ENCODE results near the gene QRFP.

Gene QRFP

DNA sequence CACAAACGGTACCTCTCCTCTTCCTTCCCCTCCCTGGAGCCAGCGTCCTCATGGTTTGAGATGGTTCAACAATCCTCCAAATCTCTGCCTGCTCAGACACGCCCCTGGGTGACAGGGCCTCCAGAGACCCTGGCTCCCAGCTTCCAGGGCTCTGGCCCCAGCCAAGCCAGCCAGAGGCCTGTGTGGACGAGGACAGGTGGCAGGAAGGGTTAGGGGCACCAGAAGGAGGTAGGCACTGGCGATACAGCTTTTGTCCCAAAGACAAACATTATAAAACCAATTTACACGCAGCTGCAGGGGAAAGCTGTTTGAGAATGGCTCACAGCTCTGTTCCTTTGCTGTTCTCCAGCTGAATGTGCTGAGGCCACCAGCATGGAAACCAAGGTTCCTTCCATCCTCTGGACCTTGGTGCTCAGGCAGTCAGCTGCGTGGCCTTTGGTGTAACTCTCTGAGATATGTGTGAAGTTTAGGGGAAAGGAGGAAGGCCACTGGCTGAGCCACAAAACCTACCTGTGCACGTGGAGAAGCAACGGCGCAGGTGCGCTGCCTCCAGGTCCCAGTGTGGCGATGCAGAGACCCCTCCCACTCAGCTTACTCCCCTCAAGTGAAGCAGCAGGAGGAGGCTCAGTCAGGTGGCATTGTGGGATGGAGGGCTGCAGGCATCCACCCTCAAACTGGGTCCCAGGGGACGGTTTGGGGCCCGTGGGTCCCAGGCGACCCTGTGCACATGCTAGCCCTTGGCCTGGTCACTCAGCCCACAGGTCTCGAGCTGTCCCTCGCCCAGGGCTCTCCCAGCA lies 4.3 kb upstream of the QRFP start:
- no peak overlapping the region for H3K4me3 ChIP-seq (ENCODE audit: low read depth in 1 of 2, low read length in 2 of 2)
- H4K20me1 ChIP-seq (ENCODE audit: insufficient read depth, low read length): 0 out of 2 replicates have a peak, but pooled peaks cover under 1% of the 10 kb centered on the region
- ATAC-seq (ENCODE audit: insufficient read depth, low read depth) (no peak), DNase-seq (no peak)
- H3K4me1 ChIP-seq (ENCODE audit: insufficient read depth, low read length): no peaks in the 10 kb centered on the region
- no peak overlapping the region for H2AFZ ChIP-seq (ENCODE audit: low read depth, low read length)
- no peak overlapping the region for H3K4me2 ChIP-seq (ENCODE audit: insufficient read depth, low read length)
- TF ChIP-seq CTCF (IDR thresholded peaks at IDR 0.05; ENCODE audit: borderline replicate concordance, extremely low read depth, low read length, poor library complexity, severe bottlenecking) (no peak), EZH2 (IDR thresholded peaks at IDR 0.05; ENCODE audit: borderline replicate concordance, low read depth, low read length, severe bottlenecking) (no peak)
- no peaks in the 10 kb centered on the region for H3K27me3 ChIP-seq (ENCODE audit: insufficient read depth, low read length, poor library complexity)
- no peak overlapping the region for H3K9ac ChIP-seq (ENCODE audit: low read depth, low read length)
- no peaks in the 10 kb centered on the region for H3K36me3 ChIP-seq (ENCODE audit: insufficient read depth, low read length)
- no peaks in the 10 kb centered on the region for H3K9me3 ChIP-seq (ENCODE audit: insufficient read depth, low read length, severe bottlenecking)
- no peak overlapping the region for H3K27ac ChIP-seq (ENCODE audit: low read length)
- H3K79me2 ChIP-seq (ENCODE audit: insufficient read depth, low read length): no peaks in the 10 kb centered on the region

DNA sequence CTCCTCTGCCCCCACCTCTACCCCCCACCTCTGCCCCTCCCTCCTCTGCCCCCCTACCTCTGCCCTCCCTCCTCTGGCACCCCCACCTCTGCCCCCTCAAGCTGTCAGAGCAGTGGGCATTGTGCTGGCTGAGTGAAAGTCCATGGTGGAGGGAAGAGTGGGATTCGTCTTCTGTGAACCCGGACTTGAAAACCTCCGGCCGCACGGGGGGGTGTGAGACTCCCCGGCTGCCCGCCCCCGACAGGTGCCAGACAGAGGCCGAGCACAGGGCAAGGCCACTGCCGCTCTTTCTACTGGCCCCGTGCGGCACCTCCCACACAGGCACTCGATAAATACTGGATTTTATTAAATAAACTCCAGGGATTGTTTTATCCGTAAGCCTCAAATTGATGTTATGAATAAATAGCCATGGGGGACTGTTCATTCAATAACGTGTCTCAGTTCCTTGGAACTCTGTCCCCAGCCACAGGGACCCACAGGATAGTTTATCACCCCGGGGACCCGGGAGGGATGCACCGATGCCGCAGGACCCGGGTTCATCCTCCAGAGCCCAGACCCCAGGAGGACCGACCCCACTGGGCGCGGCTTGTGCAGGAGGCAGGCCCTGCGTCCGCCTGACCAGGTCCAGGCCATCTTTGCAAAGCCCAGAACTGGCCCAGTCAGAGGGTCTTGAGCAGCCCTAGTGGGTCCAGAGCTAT lies 2.6 kb upstream of the QRFP start:
- Histone ChIP-seq H3K27me3 (ENCODE audit: insufficient read depth, low read length, poor library complexity) (no peaks in the 10 kb centered on the region), H2AFZ (ENCODE audit: low read depth, low read length) (no peak overlapping the region), H3K9me3 (ENCODE audit: insufficient read depth, low read length, severe bottlenecking) (no peaks in the 10 kb centered on the region), H3K4me2 (ENCODE audit: insufficient read depth, low read length) (no peak overlapping the region), H3K79me2 (ENCODE audit: insufficient read depth, low read length) (no peaks in the 10 kb centered on the region), H3K4me1 (ENCODE audit: insufficient read depth, low read length) (no peaks in the 10 kb centered on the region), H3K36me3 (ENCODE audit: insufficient read depth, low read length) (no peaks in the 10 kb centered on the region), H3K4me3 (ENCODE audit: low read depth in 1 of 2, low read length in 2 of 2) (no peak overlapping the region), H4K20me1 (ENCODE audit: insufficient read depth, low read length) (peaks cover 9% of the 10 kb centered on the region; the same call in 1 of the 2 replicates), H3K27ac (ENCODE audit: low read length) (no peak overlapping the region), H3K9ac (ENCODE audit: low read depth, low read length) (no peak overlapping the region)
- no peak for TF ChIP-seq CTCF (IDR thresholded peaks at IDR 0.05; ENCODE audit: borderline replicate concordance, extremely low read depth, low read length, poor library complexity, severe bottlenecking)
- no peak for TF ChIP-seq EZH2 (IDR thresholded peaks at IDR 0.05; ENCODE audit: borderline replicate concordance, low read depth, low read length, severe bottlenecking)
- no peak for ATAC-seq (ENCODE audit: insufficient read depth, low read depth)
- no peak for DNase-seq

DNA sequence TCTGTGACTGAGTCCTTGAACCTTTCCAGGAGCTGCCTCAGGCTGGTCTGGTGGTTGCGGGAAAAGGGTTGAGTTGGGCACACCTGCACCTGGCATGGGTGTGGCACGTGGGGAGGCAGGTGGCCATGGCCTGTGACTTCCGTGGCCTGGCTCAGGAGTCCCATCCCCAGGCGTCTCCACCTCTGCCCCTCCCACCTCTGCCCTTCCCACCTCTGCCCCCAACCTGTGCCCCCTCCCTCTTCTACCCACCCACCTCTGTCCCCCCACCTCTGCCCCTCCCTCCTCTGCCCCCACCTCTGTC lies 1.9 kb upstream of the QRFP start:
- Histone ChIP-seq H2AFZ (ENCODE audit: low read depth, low read length) (no peak overlapping the region), H3K79me2 (ENCODE audit: insufficient read depth, low read length) (no peaks in the 10 kb centered on the region), H3K9ac (ENCODE audit: low read depth, low read length) (no peak overlapping the region), H3K4me1 (ENCODE audit: insufficient read depth, low read length) (no peaks in the 10 kb centered on the region), H3K4me2 (ENCODE audit: insufficient read depth, low read length) (no peak overlapping the region), H3K4me3 (ENCODE audit: low read depth in 1 of 2, low read length in 2 of 2) (no peak overlapping the region), H4K20me1 (ENCODE audit: insufficient read depth, low read length) (peaks cover 9% of the 10 kb centered on the region), H3K27me3 (ENCODE audit: insufficient read depth, low read length, poor library complexity) (no peaks in the 10 kb centered on the region), H3K36me3 (ENCODE audit: insufficient read depth, low read length) (no peaks in the 10 kb centered on the region), H3K27ac (ENCODE audit: low read length) (no peak overlapping the region), H3K9me3 (ENCODE audit: insufficient read depth, low read length, severe bottlenecking) (no peaks in the 10 kb centered on the region)
- TF ChIP-seq EZH2 (IDR thresholded peaks at IDR 0.05; ENCODE audit: borderline replicate concordance, low read depth, low read length, severe bottlenecking): no peak
- ATAC-seq (ENCODE audit: insufficient read depth, low read depth) (no peak), DNase-seq (no peak)

- TF ChIP-seq EZH2 (IDR thresholded peaks at IDR 0.05; ENCODE audit: borderline replicate concordance, low read depth, low read length, severe bottlenecking): no peak
- TF ChIP-seq CTCF (IDR thresholded peaks at IDR 0.05; ENCODE audit: borderline replicate concordance, extremely low read depth, low read length, poor library complexity, severe bottlenecking): no peak
- no peak for ATAC-seq (ENCODE audit: insufficient read depth, low read depth)
- no peak overlapping the region for H3K4me3 ChIP-seq (ENCODE audit: low read depth in 1 of 2, low read length in 2 of 2)
- no peaks in the 10 kb centered on the region for H3K27me3 ChIP-seq (ENCODE audit: insufficient read depth, low read length, poor library complexity)
- H3K4me1 ChIP-seq (ENCODE audit: insufficient read depth, low read length): no peaks in the 10 kb centered on the region
- peaks cover 4% of the 10 kb centered on the region for H3K36me3 ChIP-seq (ENCODE audit: insufficient read depth, low read length)
- no peaks in the 10 kb centered on the region for H3K79me2 ChIP-seq (ENCODE audit: insufficient read depth, low read length)
- no peak overlapping the region for H3K4me2 ChIP-seq (ENCODE audit: insufficient read depth, low read length)
- H3K27ac ChIP-seq (ENCODE audit: low read length): no peak overlapping the region
- no peak for DNase-seq
- H2AFZ ChIP-seq (ENCODE audit: low read depth, low read length): no peak overlapping the region
- peaks cover 9% of the 10 kb centered on the region for H4K20me1 ChIP-seq (ENCODE audit: insufficient read depth, low read length)
- H3K9me3 ChIP-seq (ENCODE audit: insufficient read depth, low read length, severe bottlenecking): no peaks in the 10 kb centered on the region
- no peak overlapping the region for H3K9ac ChIP-seq (ENCODE audit: low read depth, low read length)
These were observed 1.4 kb upstream of the QRFP start for GRCh38 chr9:130897848-130898551.

Data from DND-41 (cell line).